SK-N-SH treated with all-trans-retinoic acid at 6 μM for 48 hours (cell line): Measurements from ENCODE around the gene TCP10L.

Source experiments
- ATAC-seq: fragments of 200-7000 bp; cut with Tn5 transposase; 3 replicates; pipeline ENCODE4 v1.9.1; 2020; ENCODE audit warnings: mild to moderate bottlenecking, moderate library complexity
- ARNTL ChIP-seq: fragments of 450-650 bp; formaldehyde crosslinking; IDR thresholded peaks from 2 replicates; pipeline ENCODE4 v1.5.0; 2020; ENCODE audit warnings: low read depth, mild to moderate bottlenecking, moderate library complexity, borderline replicate concordance
- BACH2 ChIP-seq: fragments of 250-450 bp; sonication (Bioruptor Pico); IDR thresholded peaks from 2 replicates; pipeline ENCODE4 v1.9.0; 2021; ENCODE audit warnings: mild to moderate bottlenecking, borderline replicate concordance
- CREB5 ChIP-seq: fragments of 250-450 bp; sonication (Bioruptor Pico); IDR thresholded peaks from 2 replicates; pipeline ENCODE4 v1.5.1; 2020; ENCODE audit warnings: low read depth, mild to moderate bottlenecking, moderate library complexity
- CSDC2 ChIP-seq: fragments of 250-450 bp; sonication (Bioruptor Pico); IDR thresholded peaks from 2 replicates; pipeline ENCODE4 v1.5.0; 2020; ENCODE audit warnings: mild to moderate bottlenecking, moderate library complexity
- CSRNP3 ChIP-seq: fragments of 250-450 bp; sonication (Bioruptor Pico); IDR thresholded peaks from 2 replicates; pipeline ENCODE4 v1.5.1; 2021; ENCODE audit warnings: mild to moderate bottlenecking, moderate library complexity
- ESRRG ChIP-seq: fragments of 250-450 bp; sonication (Bioruptor Pico); IDR thresholded peaks from 2 replicates; pipeline ENCODE4 v1.6.1; 2021; ENCODE audit warnings: mild to moderate bottlenecking
- GLIS3 ChIP-seq: fragments of 250-450 bp; sonication (Bioruptor Pico); IDR thresholded peaks from 2 replicates; pipeline ENCODE4 v1.5.0; 2020; ENCODE audit warnings: mild to moderate bottlenecking, moderate library complexity
- ISL1 ChIP-seq: fragments of 250-450 bp; sonication (Bioruptor Pico); IDR thresholded peaks from 2 replicates; pipeline ENCODE4 v2.1.2; 2022; ENCODE audit warnings: mild to moderate bottlenecking, moderate library complexity
- OSR1 ChIP-seq: fragments of 250-450 bp; sonication (Bioruptor Pico); IDR thresholded peaks from 2 replicates; pipeline ENCODE4 v1.8.0; 2022; ENCODE audit warnings: moderate library complexity, mild to moderate bottlenecking, inconsistent platforms
- PPARA ChIP-seq: fragments of 250-450 bp; sonication (Bioruptor Pico); IDR thresholded peaks from 2 replicates; pipeline ENCODE4 v1.5.0; 2020; ENCODE audit warnings: mild to moderate bottlenecking, borderline replicate concordance
- RARB ChIP-seq: fragments of 250-450 bp; sonication (Bioruptor Pico); IDR thresholded peaks from 2 replicates; pipeline ENCODE4 v1.8.0; 2021; ENCODE audit warnings: mild to moderate bottlenecking, moderate library complexity
- SNAI2 ChIP-seq: fragments of 250-450 bp; sonication (Bioruptor Pico); IDR thresholded peaks from 2 replicates; pipeline ENCODE4 v1.5.0; 2020; ENCODE audit warnings: mild to moderate bottlenecking, moderate library complexity
- TCF4 ChIP-seq: fragments of 250-450 bp; sonication (Bioruptor Pico); IDR thresholded peaks from 2 replicates; pipeline ENCODE4 v1.8.0; 2021; ENCODE audit warnings: mild to moderate bottlenecking, moderate library complexity, borderline replicate concordance
- TOX ChIP-seq: fragments of 250-450 bp; sonication (Bioruptor Pico); IDR thresholded peaks from 2 replicates; pipeline ENCODE4 v1.8.0; 2021; ENCODE audit warnings: mild to moderate bottlenecking, moderate library complexity, borderline replicate concordance
- TSHZ2 ChIP-seq: fragments of 250-450 bp; sonication (Bioruptor Pico); IDR thresholded peaks from 2 replicates; pipeline ENCODE4 v1.5.0; 2020; ENCODE audit warnings: mild to moderate bottlenecking, moderate library complexity
- ZC3H10 ChIP-seq: fragments of 250-450 bp; sonication (Bioruptor Pico); IDR thresholded peaks from 2 replicates; pipeline ENCODE4 v1.5.1; 2021; ENCODE audit warnings: mild to moderate bottlenecking, moderate library complexity
- ZFP3 ChIP-seq: fragments of 250-450 bp; sonication (Bioruptor Pico); IDR thresholded peaks from 2 replicates; pipeline ENCODE4 v1.5.0; 2020; ENCODE audit warnings: mild to moderate bottlenecking, moderate library complexity
- ZFP30 ChIP-seq: fragments of 450-650 bp; formaldehyde crosslinking; IDR thresholded peaks from 2 replicates; pipeline ENCODE4 v1.5.0; 2022; ENCODE audit warnings: mild to moderate bottlenecking, moderate library complexity
- ZNF565 ChIP-seq: fragments of 450-650 bp; formaldehyde crosslinking; conservative IDR thresholded peaks from 2 replicates; pipeline ENCODE4 v1.5.0; 2020; ENCODE audit warnings: low read depth, mild to moderate bottlenecking, moderate library complexity
- ZNF70 ChIP-seq: fragments of 450-650 bp; formaldehyde crosslinking; IDR thresholded peaks from 2 replicates; pipeline ENCODE4 v1.5.0; 2020; ENCODE audit warnings: mild to moderate bottlenecking, moderate library complexity
- ZNF8 ChIP-seq: fragments of 450-650 bp; formaldehyde crosslinking; IDR thresholded peaks from 2 replicates; pipeline ENCODE4 v1.5.0; 2020; ENCODE audit warnings: mild to moderate bottlenecking, moderate library complexity
- TF ChIP-seq, protein P1 (sequence below): fragments of 250-450 bp; sonication (Bioruptor Pico); IDR thresholded peaks from 2 replicates; pipeline ENCODE4 v1.8.0; 2021; ENCODE audit warnings: low read depth, mild to moderate bottlenecking, moderate library complexity, borderline replicate concordance
- TF ChIP-seq, protein P2 (sequence below): fragments of 250-450 bp; sonication (Bioruptor Pico); IDR thresholded peaks from 2 replicates; pipeline ENCODE4 v1.8.0; 2020; ENCODE audit warnings: mild to moderate bottlenecking, moderate library complexity, borderline replicate concordance

Gene TCP10L

DNA sequence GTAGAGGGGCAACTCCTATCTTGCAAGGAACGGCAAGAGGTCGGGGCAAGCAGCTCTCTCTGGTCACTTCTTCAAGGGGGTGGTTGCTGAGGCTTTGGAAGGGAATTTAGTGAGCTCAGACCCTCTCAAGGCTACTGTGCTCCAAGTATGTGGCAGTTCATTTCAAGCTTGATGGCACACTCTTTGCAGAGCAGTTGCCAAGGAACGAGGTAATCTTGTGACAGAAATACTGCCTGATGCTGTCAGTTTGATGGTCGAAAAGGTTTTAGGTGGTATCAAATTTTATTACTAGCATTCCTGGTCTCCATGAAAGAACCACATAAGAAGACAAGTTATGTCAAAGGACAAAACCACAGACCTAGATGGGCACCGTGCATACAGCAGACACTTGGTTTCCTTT is 13.8 kb upstream of the TCP10L start:
- no peak for ATAC-seq
- no peak for TF ChIP-seq CSDC2 (CRISPR knock-in tag)
- TF ChIP-seq, protein P1, sequence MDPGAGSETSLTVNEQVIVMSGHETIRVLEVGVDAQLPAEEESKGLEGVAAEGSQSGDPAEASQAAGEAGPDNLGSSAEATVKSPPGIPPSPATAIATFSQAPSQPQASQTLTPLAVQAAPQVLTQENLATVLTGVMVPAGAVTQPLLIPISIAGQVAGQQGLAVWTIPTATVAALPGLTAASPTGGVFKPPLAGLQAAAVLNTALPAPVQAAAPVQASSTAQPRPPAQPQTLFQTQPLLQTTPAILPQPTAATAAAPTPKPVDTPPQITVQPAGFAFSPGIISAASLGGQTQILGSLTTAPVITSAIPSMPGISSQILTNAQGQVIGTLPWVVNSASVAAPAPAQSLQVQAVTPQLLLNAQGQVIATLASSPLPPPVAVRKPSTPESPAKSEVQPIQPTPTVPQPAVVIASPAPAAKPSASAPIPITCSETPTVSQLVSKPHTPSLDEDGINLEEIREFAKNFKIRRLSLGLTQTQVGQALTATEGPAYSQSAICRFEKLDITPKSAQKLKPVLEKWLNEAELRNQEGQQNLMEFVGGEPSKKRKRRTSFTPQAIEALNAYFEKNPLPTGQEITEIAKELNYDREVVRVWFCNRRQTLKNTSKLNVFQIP: no peak
- no peak for TF ChIP-seq PPARA (CRISPR knock-in tag)
- no peak for TF ChIP-seq ZNF70 (CRISPR knock-in tag)
- no peak for TF ChIP-seq ZFP30 (CRISPR knock-in tag)
- no peak for TF ChIP-seq ZC3H10 (CRISPR knock-in tag)
- TF ChIP-seq CSRNP3 (CRISPR knock-in tag): no peak
- no peak for TF ChIP-seq TSHZ2 (CRISPR knock-in tag)
- TF ChIP-seq, protein P2, sequence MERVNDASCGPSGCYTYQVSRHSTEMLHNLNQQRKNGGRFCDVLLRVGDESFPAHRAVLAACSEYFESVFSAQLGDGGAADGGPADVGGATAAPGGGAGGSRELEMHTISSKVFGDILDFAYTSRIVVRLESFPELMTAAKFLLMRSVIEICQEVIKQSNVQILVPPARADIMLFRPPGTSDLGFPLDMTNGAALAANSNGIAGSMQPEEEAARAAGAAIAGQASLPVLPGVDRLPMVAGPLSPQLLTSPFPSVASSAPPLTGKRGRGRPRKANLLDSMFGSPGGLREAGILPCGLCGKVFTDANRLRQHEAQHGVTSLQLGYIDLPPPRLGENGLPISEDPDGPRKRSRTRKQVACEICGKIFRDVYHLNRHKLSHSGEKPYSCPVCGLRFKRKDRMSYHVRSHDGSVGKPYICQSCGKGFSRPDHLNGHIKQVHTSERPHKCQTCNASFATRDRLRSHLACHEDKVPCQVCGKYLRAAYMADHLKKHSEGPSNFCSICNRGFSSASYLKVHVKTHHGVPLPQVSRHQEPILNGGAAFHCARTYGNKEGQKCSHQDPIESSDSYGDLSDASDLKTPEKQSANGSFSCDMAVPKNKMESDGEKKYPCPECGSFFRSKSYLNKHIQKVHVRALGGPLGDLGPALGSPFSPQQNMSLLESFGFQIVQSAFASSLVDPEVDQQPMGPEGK: no peak
- TF ChIP-seq TCF4 (CRISPR knock-in tag): no peak
- no peak for TF ChIP-seq BACH2 (CRISPR knock-in tag)
- no peak for TF ChIP-seq GLIS3 (CRISPR knock-in tag)
- no peak for TF ChIP-seq SNAI2 (CRISPR knock-in tag)
- no peak for TF ChIP-seq RARB (CRISPR knock-in tag)
- no peak for TF ChIP-seq ARNTL (CRISPR knock-in tag)
- TF ChIP-seq TOX (CRISPR knock-in tag): no peak

GRCh38 chr21:32597205-32597604 is 11.9 kb upstream of the TCP10L start:
- TF ChIP-seq OSR1 (CRISPR knock-in tag) (no peak), ISL1 (CRISPR knock-in tag) (peak; percentile 33), ZFP3 (0 out of 2 replicates have a peak, but pooled peaks have one; percentile 63)
- peak; percentile 79 for ATAC-seq

DNA sequence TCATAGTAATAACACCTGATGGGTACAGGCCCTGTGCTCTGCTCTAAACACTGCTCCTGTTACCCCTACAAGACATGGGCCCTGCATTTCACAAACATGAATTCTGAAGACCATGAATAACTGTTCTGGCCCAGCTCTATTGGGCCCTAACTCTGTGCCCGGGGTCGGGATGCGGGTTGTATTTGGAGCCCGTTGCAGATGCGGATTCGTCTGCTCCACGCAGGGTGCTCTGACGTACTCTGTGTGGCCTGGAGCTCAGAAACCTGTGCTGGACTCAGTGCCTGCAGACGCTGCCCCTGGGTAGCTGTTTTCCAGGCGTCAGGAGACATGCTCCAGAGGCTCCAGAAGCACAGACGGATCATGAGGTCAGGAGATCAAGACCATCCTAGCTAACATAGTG is 10.1 kb upstream of the TCP10L start:
- ATAC-seq: no peak
- TF ChIP-seq GLIS3 (CRISPR knock-in tag) (no peak), PPARA (CRISPR knock-in tag) (no peak)

- no peak for ATAC-seq
These were observed 8.4 kb upstream of the TCP10L start for GRCh38 chr21:32593690-32594089.

More at GRCh38 chr21:32593690-32594089, 8.4 kb upstream of the TCP10L start:
- TF ChIP-seq ZNF8 (CRISPR knock-in tag): no peak
- TF ChIP-seq ESRRG (CRISPR knock-in tag): no peak
- TF ChIP-seq CREB5: no peak
- TF ChIP-seq ARNTL (CRISPR knock-in tag): no peak
- no peak for TF ChIP-seq RARB (CRISPR knock-in tag)
- TF ChIP-seq, protein P2: no peak
- no peak for TF ChIP-seq CSDC2 (CRISPR knock-in tag)
- no peak for TF ChIP-seq ZFP30 (CRISPR knock-in tag)
- no peak for TF ChIP-seq CSRNP3 (CRISPR knock-in tag)
- TF ChIP-seq GLIS3 (CRISPR knock-in tag): no peak
- no peak for TF ChIP-seq ZNF70 (CRISPR knock-in tag)
- TF ChIP-seq SNAI2 (CRISPR knock-in tag): no peak
- TF ChIP-seq TCF4 (CRISPR knock-in tag): no peak
- no peak for TF ChIP-seq TOX (CRISPR knock-in tag)
- no peak for TF ChIP-seq ZNF565 (CRISPR knock-in tag)
- no peak for TF ChIP-seq ISL1 (CRISPR knock-in tag)
- TF ChIP-seq OSR1 (CRISPR knock-in tag): no peak
- no peak for TF ChIP-seq ZC3H10 (CRISPR knock-in tag)
